ENCODE results near the gene DDX25. TPM values are rescaled to one million over a fixed set of nuclear protein-coding genes. Genes with fewer than 3 reads are reported as not detected.

DDX25 gene
- total RNA-seq, 4 donors from 2014 or later = 0.40 TPM; not detected in 3

Other genes starting within 250 kb of the DDX25 start
- not detected for gene ACRV1, start 223.7 kb upstream of the DDX25 start, total RNA-seq
- gene PATE1, start 158.2 kb upstream of the DDX25 start, total RNA-seq = not detected
- gene PATE2, start 125.7 kb upstream of the DDX25 start, total RNA-seq = not detected
- not detected for gene PATE3, start 116.4 kb upstream of the DDX25 start, total RNA-seq
- not detected for gene PATE4, start 71.2 kb upstream of the DDX25 start, total RNA-seq
- gene HYLS1, start 16.8 kb upstream of the DDX25 start, total RNA-seq = 1 to 10 TPM in 3 of 4 donors, not detected in 1; 2.7 to 3.3 (median 2.8) TPM
- gene PUS3, start 1.3 kb upstream of the DDX25 start, total RNA-seq = 1 to 10 TPM; 2.5 to 7.9 (median 5.8) TPM
- not detected for gene VSIG10L2, start 41.5 kb downstream of the DDX25 start, total RNA-seq
- gene CDON, start 158.4 kb downstream of the DDX25 start, total RNA-seq = 1 to 10 TPM; 1.9 to 8.0 (median 3.8) TPM